GM23248 (cell line): ENCODE data around the gene SUGCT. TPM values are rescaled to one million over a fixed set of nuclear protein-coding genes. Genes with fewer than 3 reads are reported as not detected.
"Not testable (repeated sequence)": the region's sequence is repeated elsewhere in the genome, so short reads cannot be mapped to it uniquely, and the experiment has no call there.

ENCODE experiments used
- DNase-seq: peaks from one replicate; pipeline ENCODE4 v3.0.0-alpha.2; 2015
- H2AFZ ChIP-seq: fragments of 200-600 bp; sonication (generic); 2 replicates; pipeline ENCODE4 v1.6.1; 2016; ENCODE audit warnings: antibody characterized with exemption
- H3F3A ChIP-seq: fragments of 200-600 bp; sonication (generic); 2 replicates; pipeline ENCODE4 v1.6.1; 2016; ENCODE audit warnings: mild to moderate bottlenecking, antibody characterized with exemption, mixed run types; ENCODE audit not compliant: insufficient read depth
- H3K27ac ChIP-seq: fragments of 200-600 bp; sonication (generic); 2 replicates; pipeline ENCODE4 v1.5.1; 2016; ENCODE audit warnings: mild to moderate bottlenecking
- H3K27me3 ChIP-seq: fragments of 200-600 bp; sonication (generic); replicated peaks from 2 replicates; pipeline ENCODE4 v1.6.1; 2016; ENCODE audit warnings: mild to moderate bottlenecking; ENCODE audit not compliant: insufficient read depth
- H3K36me3 ChIP-seq: fragments of 200-600 bp; sonication (generic); 2 replicates; pipeline ENCODE4 v1.6.1; 2016; ENCODE audit warnings: low read depth, mild to moderate bottlenecking
- H3K4me1 ChIP-seq: fragments of 200-600 bp; sonication (generic); 2 replicates; pipeline ENCODE4 v1.6.1; 2016; ENCODE audit warnings: mild to moderate bottlenecking; ENCODE audit not compliant: insufficient read depth
- H3K4me2 ChIP-seq: fragments of 200-600 bp; sonication (generic); one replicate; pipeline ENCODE4 v1.6.1; 2016; ENCODE audit warnings: mild to moderate bottlenecking; ENCODE audit not compliant: unreplicated experiment
- H3K4me3 ChIP-seq: fragments of 200-600 bp; sonication (generic); 2 replicates; pipeline ENCODE4 v1.5.1; 2016; ENCODE audit warnings: mild to moderate bottlenecking
- H3K79me2 ChIP-seq: fragments of 200-600 bp; sonication (generic); 2 replicates; pipeline ENCODE4 v1.6.1; 2016; ENCODE audit warnings: mild to moderate bottlenecking; ENCODE audit not compliant: insufficient read depth
- H3K9ac ChIP-seq: fragments of 200-600 bp; sonication (generic); 2 replicates; pipeline ENCODE4 v1.6.1; 2016; ENCODE audit warnings: mild to moderate bottlenecking
- H3K9me2 ChIP-seq: fragments of 200-600 bp; sonication (generic); 2 replicates; pipeline ENCODE4 v1.6.1; 2016; ENCODE audit warnings: mixed run types, mild to moderate bottlenecking, moderate library complexity; ENCODE audit not compliant: insufficient read depth
- H3K9me3 ChIP-seq: fragments of 200-600 bp; sonication (generic); one replicate; pipeline ENCODE4 v1.6.1; 2017; ENCODE audit warnings: low read depth
- H4K20me1 ChIP-seq: fragments of 200-600 bp; sonication (generic); 2 replicates; pipeline ENCODE4 v1.6.0; 2016; ENCODE audit not compliant: insufficient read depth
- EZH2 ChIP-seq: fragments of 200-600 bp; sonication (generic); IDR thresholded peaks from 2 replicates; pipeline ENCODE4 v1.6.1; 2018; ENCODE audit warnings: antibody characterized with exemption, mild to moderate bottlenecking; ENCODE audit not compliant: insufficient read depth, poor library complexity, severe bottlenecking
- EZH2phosphoT487 ChIP-seq: fragments of 200-600 bp; sonication (generic); IDR thresholded peaks from 2 replicates; pipeline ENCODE4 v1.6.1; 2018; ENCODE audit warnings: antibody characterized with exemption, moderate library complexity, mild to moderate bottlenecking, low read depth; ENCODE audit not compliant: insufficient read depth
- WGBS, 2 experiments: methylation state at CpG; one replicate each; pipeline ENCODE4 v1.1.6; 2015 to 2017; ENCODE audit warnings: low lambda C conversion rate in 2 of 2, low coverage in 1 of 2; ENCODE audit errors: missing lambda C conversion rate in 2 of 2; 5-methylcytosine and 5-hydroxymethylcytosine counted together
- in situ Hi-C: fragments of 300-500 bp; cut with MboI; formaldehyde crosslinking; loops from 2 replicates; pipeline ENCODE4 v1.15.0; 2020
- polyA plus RNA-seq: library from polyadenylated mRNA; unstranded; fragments of >200 nt; fragmentation: Nextera tagmentation; extraction: Ambion mirVana; gene quantifications from 2 replicates; pipeline ENCODE4 v1.2.1, GENCODE V29; 2016
- total RNA-seq: library from RNA; depleted of rRNA; stranded (reverse); fragments of >200 nt; shearing (Covaris generic); gene quantifications from 2 replicates; pipeline ENCODE4 v1.2.3, GENCODE V29; 2014

SUGCT gene
- total and polyA plus RNA-seq, 2 experiments from 2014 or later: 2.2 to 7.1 TPM

DNA sequence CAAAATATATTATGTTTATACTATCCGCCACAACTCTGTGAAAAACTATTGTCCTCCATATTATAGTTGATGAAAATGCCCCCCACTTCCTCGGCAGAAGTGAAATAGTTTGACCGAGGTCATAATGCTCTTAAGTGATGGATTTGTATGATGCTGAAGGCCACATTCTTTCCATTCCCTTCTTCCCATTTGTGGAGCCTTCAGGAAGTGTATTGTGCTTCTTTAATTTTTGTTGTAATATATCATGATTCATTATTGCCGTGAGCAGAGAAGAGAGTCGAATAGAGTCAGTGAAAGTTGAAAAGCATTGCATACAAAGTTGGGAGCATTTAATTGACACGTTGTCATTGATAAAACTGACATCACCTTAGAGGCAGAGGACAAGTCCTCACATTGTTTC lies 460.3 kb downstream of the SUGCT start:
- H2AFZ ChIP-seq: no peak overlapping the region

DNA sequence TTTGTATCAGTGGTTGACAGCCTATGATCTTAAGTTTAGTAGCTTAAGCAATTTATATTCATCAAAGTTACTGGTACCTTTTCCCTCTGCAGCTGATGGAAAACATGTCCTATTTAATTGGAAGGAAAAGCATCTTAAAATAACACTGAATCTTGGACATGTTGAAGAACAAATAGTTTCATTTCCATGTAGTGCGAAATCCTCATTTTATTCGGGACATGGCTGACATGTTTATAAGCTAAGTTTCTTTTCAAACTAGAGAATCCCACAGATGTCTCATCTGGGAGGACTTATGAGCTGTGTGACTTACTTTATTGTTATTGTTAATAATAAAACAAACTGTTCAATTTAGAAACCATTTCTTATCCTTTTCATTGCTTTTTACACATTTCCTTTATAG lies 461.0 kb downstream of the SUGCT start:
- H3K27ac ChIP-seq: no peak overlapping the region
- no peaks in the 10 kb centered on the region for H4K20me1 ChIP-seq
- no peak overlapping the region for H3K9ac ChIP-seq
- no peaks in the 10 kb centered on the region for H3K36me3 ChIP-seq
- no peaks in the 10 kb centered on the region for H3K27me3 ChIP-seq
- H3K4me2 ChIP-seq: no peak overlapping the region
- H3K4me3 ChIP-seq: no peak overlapping the region
- H3K4me1 ChIP-seq: no peaks in the 10 kb centered on the region
- no peaks in the 10 kb centered on the region for H3K9me2 ChIP-seq
- DNase-seq: no peak
- TF ChIP-seq EZH2phosphoT487 (no peak), EZH2 (no peak)
- H3F3A ChIP-seq: no peaks in the 10 kb centered on the region
- H3K9me3 ChIP-seq: no peaks in the 10 kb centered on the region
- no peaks in the 10 kb centered on the region for H3K79me2 ChIP-seq
- no peak overlapping the region for H2AFZ ChIP-seq
- in situ Hi-C loops: no loop called here
- WGBS, 2 experiments: 28 to 50% methylated on average over 2 of the region's 2 CpGs

More for the DNA sequence above, 460.3 kb downstream of the SUGCT start:
- Histone ChIP-seq H3K4me3 (no peak overlapping the region), H3K79me2 (no peaks in the 10 kb centered on the region), H4K20me1 (no peaks in the 10 kb centered on the region), H3K36me3 (no peaks in the 10 kb centered on the region), H3K4me2 (no peak overlapping the region), H3K27me3 (no peaks in the 10 kb centered on the region), H3K4me1 (no peaks in the 10 kb centered on the region), H3K9me3 (no peaks in the 10 kb centered on the region), H3K9ac (no peak overlapping the region), H3F3A (no peaks in the 10 kb centered on the region), H3K9me2 (no peaks in the 10 kb centered on the region), H3K27ac (no peak overlapping the region)
- 81 to 82% methylated on average over 6 of the region's 6 CpGs for WGBS, 2 experiments
- no peak for DNase-seq
- TF ChIP-seq EZH2phosphoT487 (no peak), EZH2 (no peak)
- in situ Hi-C loops: no loop called here

DNA sequence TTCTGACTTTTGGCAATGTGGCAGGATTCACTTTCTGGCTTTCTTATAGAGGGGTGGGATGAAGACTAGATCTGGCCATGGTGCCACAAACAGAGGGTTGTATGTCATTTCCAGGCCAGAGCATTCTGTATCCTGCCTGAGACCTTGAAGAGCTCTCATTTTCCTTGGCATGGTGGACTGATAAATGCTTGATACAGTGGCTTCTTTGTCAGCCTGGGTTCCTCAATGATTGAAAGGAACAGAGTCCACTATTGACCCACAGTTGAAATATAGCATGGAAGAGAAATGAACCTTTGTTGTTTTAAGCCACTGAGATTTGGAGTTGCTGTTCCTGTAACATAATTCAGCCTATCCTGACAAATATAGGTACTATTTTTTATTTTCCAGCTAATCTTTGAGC lies 462.7 kb downstream of the SUGCT start:
- Histone ChIP-seq H3K36me3 (no peaks in the 10 kb centered on the region), H3F3A (no peaks in the 10 kb centered on the region), H4K20me1 (no peaks in the 10 kb centered on the region), H3K4me2 (no peak overlapping the region), H3K27ac (no peak overlapping the region), H2AFZ (no peak overlapping the region), H3K4me3 (no peak overlapping the region), H3K9me3 (no peaks in the 10 kb centered on the region), H3K9me2 (no peaks in the 10 kb centered on the region), H3K27me3 (no peaks in the 10 kb centered on the region), H3K79me2 (no peaks in the 10 kb centered on the region), H3K4me1 (no peaks in the 10 kb centered on the region), H3K9ac (no peak overlapping the region)
- no peak for DNase-seq
- in situ Hi-C loops: no loop called here
- no peak for TF ChIP-seq EZH2phosphoT487

DNA sequence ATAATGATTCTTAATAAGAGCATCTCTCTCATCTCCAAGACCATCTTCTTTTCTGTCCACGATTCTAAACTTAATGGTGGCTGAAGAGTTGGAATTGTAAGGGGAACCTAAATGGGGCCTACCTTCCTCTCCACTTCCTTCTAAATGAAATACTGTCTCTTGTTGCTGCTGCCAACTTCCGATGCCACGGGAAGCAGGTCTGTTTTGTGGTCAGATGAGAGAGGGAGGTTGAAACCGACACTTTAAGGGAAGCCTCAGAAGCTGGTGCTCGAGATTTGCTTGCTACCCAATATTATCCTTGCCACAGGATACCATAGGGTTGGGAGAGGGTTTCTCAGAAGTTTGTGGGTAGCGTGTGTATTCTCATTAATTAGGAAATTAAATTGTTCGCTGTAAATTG lies 464.1 kb downstream of the SUGCT start:
- Histone ChIP-seq H3K4me3 (no peak overlapping the region), H3K36me3 (no peaks in the 10 kb centered on the region), H3K9ac (no peak overlapping the region), H3K4me1 (no peaks in the 10 kb centered on the region), H3K9me2 (no peaks in the 10 kb centered on the region), H3K9me3 (no peaks in the 10 kb centered on the region), H3K4me2 (no peak overlapping the region), H3K27me3 (no peaks in the 10 kb centered on the region), H4K20me1 (no peaks in the 10 kb centered on the region), H3F3A (no peaks in the 10 kb centered on the region), H3K27ac (no peak overlapping the region), H2AFZ (no peak overlapping the region), H3K79me2 (no peaks in the 10 kb centered on the region)
- 85 to 90% methylated on average over 7 of the region's 7 CpGs for WGBS, 2 experiments
- no peak for TF ChIP-seq EZH2phosphoT487
- no peak for TF ChIP-seq EZH2
- in situ Hi-C loops: no loop called here
- no peak for DNase-seq

DNA sequence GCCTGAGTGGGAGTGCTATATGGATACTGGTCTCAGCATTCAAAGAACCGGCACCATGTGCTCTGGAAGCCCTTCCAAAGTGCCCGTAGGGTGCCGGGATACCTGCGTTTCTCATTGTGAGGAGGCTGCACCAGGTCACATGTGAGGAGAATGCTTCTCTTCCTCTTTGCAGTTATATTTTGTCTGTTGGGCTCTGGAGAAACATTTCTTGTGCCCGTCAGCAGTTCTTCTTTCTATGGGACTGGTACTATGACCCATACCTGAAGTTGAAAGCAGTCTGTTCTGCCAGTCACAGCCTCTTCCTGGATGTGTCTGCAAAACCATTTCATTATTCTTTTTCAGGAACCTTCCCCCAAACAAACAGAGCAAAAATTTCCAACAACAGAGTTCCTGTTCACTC lies 465.0 kb downstream of the SUGCT start:
- Histone ChIP-seq H3K4me2 (no peak overlapping the region), H3F3A (no peaks in the 10 kb centered on the region), H3K27me3 (no peaks in the 10 kb centered on the region), H3K9me3 (no peaks in the 10 kb centered on the region), H3K9ac (no peak overlapping the region), H2AFZ (no peak overlapping the region), H4K20me1 (no peaks in the 10 kb centered on the region), H3K27ac (no peak overlapping the region), H3K4me1 (no peaks in the 10 kb centered on the region), H3K36me3 (no peaks in the 10 kb centered on the region), H3K4me3 (no peak overlapping the region), H3K9me2 (no peaks in the 10 kb centered on the region), H3K79me2 (no peaks in the 10 kb centered on the region)
- TF ChIP-seq EZH2phosphoT487 (no peak), EZH2 (no peak)
- DNase-seq: no peak
- in situ Hi-C loops: no loop called here
- WGBS, 2 experiments: 93 to 97% methylated on average over 5 of the region's 5 CpGs

DNA sequence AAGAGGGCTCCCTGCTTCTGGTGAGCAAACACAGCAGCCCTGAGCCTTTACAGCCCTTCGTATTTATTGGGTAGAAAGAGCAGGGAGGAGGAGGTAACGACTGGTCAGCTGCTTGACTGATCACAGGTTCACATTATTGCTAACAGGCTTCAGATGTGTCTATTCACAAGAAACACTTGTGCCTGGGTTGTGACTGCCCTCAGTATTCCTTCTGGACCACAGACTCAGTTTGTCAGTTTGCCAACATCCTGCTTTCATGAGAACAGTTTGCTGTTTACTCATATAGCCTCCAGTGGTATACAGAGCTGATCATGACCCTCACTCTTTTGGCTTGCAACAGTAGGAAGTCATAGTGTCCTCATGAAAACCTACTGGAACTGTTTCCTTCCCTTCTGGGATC lies 467.5 kb downstream of the SUGCT start:
- in situ Hi-C loops, H3K79me2 ChIP-seq, H3K9ac ChIP-seq, H3K27me3 ChIP-seq, H3F3A ChIP-seq, H4K20me1 ChIP-seq, H3K9me3 ChIP-seq, H3K4me3 ChIP-seq, H2AFZ ChIP-seq, H3K4me2 ChIP-seq, H3K4me1 ChIP-seq, H3K36me3 ChIP-seq, DNase-seq, H3K9me2 ChIP-seq, H3K27ac ChIP-seq: not testable (repeated sequence)
- 61 to 63% methylated on average over 2 of the region's 2 CpGs for WGBS, 2 experiments
